Thyroid gland (tissue), 4 donors: ENCODE measurements around the gene PRPF6. TPM values are rescaled to one million over a fixed set of nuclear protein-coding genes. Genes with fewer than 3 reads are reported as not detected.

Experiments
- DNase-seq, 2 donors: peaks; one replicate each; pipeline ENCODE4 v3.0.0-alpha.2; 2019
- H3K27ac ChIP-seq, 3 donors: fragments of 200-600 bp; sonication (generic); 1 replicate in 2 of 3; 2 replicates in 1 of 3; pipeline ENCODE4 v1.5.1; 2016 to 2019; ENCODE audit warnings: mild to moderate bottlenecking in 1 of 3, moderate library complexity in 1 of 3
- H3K27me3 ChIP-seq: fragments of 200-600 bp; sonication (generic); one replicate; pipeline ENCODE4 v1.5.1; 2019
- H3K36me3 ChIP-seq, 2 donors: fragments of 200-600 bp; sonication (generic); one replicate each; pipeline ENCODE4 v1.5.1; 2016 to 2019
- H3K4me1 ChIP-seq, 2 donors: fragments of 200-600 bp; sonication (generic); one replicate each; pipeline ENCODE4 v1.5.1; 2017 to 2019
- H3K4me3 ChIP-seq, 3 donors: fragments of 200-600 bp; sonication (generic); replicated peaks in 1 of 3; 1 replicate in 2 of 3; 2 replicates in 1 of 3; pipeline ENCODE4 v1.5.1; 2016; ENCODE audit warnings: mild to moderate bottlenecking in 1 of 3
- H3K9me3 ChIP-seq: fragments of 200-600 bp; sonication (generic); one replicate; pipeline ENCODE4 v1.5.1; 2017
- CTCF ChIP-seq, 6 experiments: fragments of 200-600 bp in 3 of 6; fragments of 450-650 bp in 3 of 6; sonication (generic) in 3 of 6; IDR thresholded peaks; one replicate each; pipeline ENCODE4 v1.5.1; 2016 to 2019; ENCODE audit warnings: antibody characterized with exemption in 6 of 6, mild to moderate bottlenecking in 2 of 6, inconsistent platforms in 1 of 6, moderate library complexity in 1 of 6
- POLR2A ChIP-seq, 2 donors: fragments of 450-650 bp; IDR thresholded peaks; one replicate each; pipeline ENCODE4 v1.6.1; 2017; ENCODE audit warnings: antibody characterized with exemption in 2 of 2, mild to moderate bottlenecking in 2 of 2, moderate library complexity in 1 of 2
- WGBS, 2 donors: methylation state at CpG; one replicate each; pipeline ENCODE4 v1.1.5; 2017; 5-methylcytosine and 5-hydroxymethylcytosine counted together
- intact Hi-C: fragments of 100-400 bp; cut with DNase I; formaldehyde crosslinking; loops from one replicate; pipeline ENCODE4 v1.15.1; 2023
- total RNA-seq, 4 donors: library from RNA; depleted of rRNA; stranded (reverse); fragments of >200 nt; gene quantifications; one replicate each; pipeline ENCODE4 v1.2.3, GENCODE V29; 2016

Gene PRPF6
- total RNA-seq, 4 donors from 2014 or later: 62.8 to 76.2 (median 70.1) TPM

GRCh38 chr20:63961664-63962425 is 19.1 kb upstream of the PRPF6 start:
- Histone ChIP-seq H3K27me3 (no peaks in the 10 kb centered on the region), H3K27ac (no peak overlapping the region), H3K4me3 (no peak overlapping the region), H3K36me3 (peaks cover 39 to 44% of the 10 kb centered on the region in 2 donors), H3K9me3 (no peaks in the 10 kb centered on the region), H3K4me1 (peaks cover 3 to 13% of the 10 kb centered on the region in 2 donors)
- intact Hi-C loops: no loop called here
- TF ChIP-seq CTCF (IDR thresholded peaks at IDR 0.05) (no peak), POLR2A (IDR thresholded peaks at IDR 0.05) (no peak)
- WGBS, 2 donors: 88 to 97% methylated on average over 20 to 26 of the region's 26 CpGs
- DNase-seq: no peak

GRCh38 chr20:63962426-63963347 is 18.2 kb upstream of the PRPF6 start:
- Histone ChIP-seq H3K9me3 (no peaks in the 10 kb centered on the region), H3K27ac (no peak overlapping the region), H3K4me1 (peaks cover 0 to 4% of the 10 kb centered on the region in 2 donors), H3K27me3 (no peaks in the 10 kb centered on the region), H3K36me3 (peaks cover 39 to 48% of the 10 kb centered on the region in 2 donors), H3K4me3 (no peak overlapping the region)
- WGBS, 2 donors: 94 to 96% methylated on average over 26 to 34 of the region's 61 CpGs
- DNase-seq: no peak
- TF ChIP-seq CTCF (IDR thresholded peaks at IDR 0.05) (no peak), POLR2A (IDR thresholded peaks at IDR 0.05) (no peak)
- intact Hi-C loops: no loop called here

GRCh38 chr20:63963348-63963741 is 17.6 kb upstream of the PRPF6 start:
- no peak overlapping the region for H3K4me3 ChIP-seq
- peaks cover 0 to 2% of the 10 kb centered on the region in 2 donors for H3K4me1 ChIP-seq
- peaks cover 39 to 48% of the 10 kb centered on the region in 2 donors for H3K36me3 ChIP-seq
- TF ChIP-seq POLR2A (IDR thresholded peaks at IDR 0.05) (no peak), CTCF (IDR thresholded peaks at IDR 0.05) (no peak)
- WGBS, 2 donors: 88 to 96% methylated on average over 17 to 18 of the region's 27 CpGs
- intact Hi-C loops: no loop called here
- H3K27ac ChIP-seq: no peak overlapping the region
- no peak for DNase-seq
- H3K9me3 ChIP-seq: no peaks in the 10 kb centered on the region
- no peaks in the 10 kb centered on the region for H3K27me3 ChIP-seq

- no peak overlapping the region for H3K27ac ChIP-seq
- H3K36me3 ChIP-seq: peaks cover 39 to 48% of the 10 kb centered on the region in 2 donors
- TF ChIP-seq CTCF (IDR thresholded peaks at IDR 0.05) (no peak), POLR2A (IDR thresholded peaks at IDR 0.05) (no peak)
- no peaks in the 10 kb centered on the region for H3K9me3 ChIP-seq
- no peak for DNase-seq
- no peaks in the 10 kb centered on the region for H3K27me3 ChIP-seq
- H3K4me1 ChIP-seq: peaks cover 4 to 7% of the 10 kb centered on the region in 2 donors
- intact Hi-C loops: no loop called here
- no peak overlapping the region for H3K4me3 ChIP-seq
- WGBS, 2 donors: 98% methylated on average over 13 of the region's 16 CpGs; no CpG with 5 or more reads in 1 of the 2 donors
Measured at GRCh38 chr20:63963784-63964301, 17.1 kb upstream of the PRPF6 start.
